ENCODE results near the gene SEPHS1.

Gene SEPHS1

GRCh38 chr10:13347043-13347499 lies 1.0 kb downstream of the SEPHS1 start:
- H3K9ac ChIP-seq (ENCODE audit: low read length), result peak overlapping the region; percentile 98
- H3K4me3 ChIP-seq (ENCODE audit: low read depth, low read length), result peak overlapping the region; percentile 91

GRCh38 chr10:13346283-13347042 lies 1.6 kb downstream of the SEPHS1 start:
- Histone ChIP-seq H3K4me2 (ENCODE audit: low read length) (peak overlapping the region; percentile 85), H4K91ac (ENCODE audit: low read depth, low read length) (peak overlapping the region; percentile 85), H3K4ac (ENCODE audit: low read depth, low read length) (peak overlapping the region; percentile 93), H3K27me3 (ENCODE audit: insufficient read depth, low read length) (peaks cover 16% of the 10 kb centered on the region), H3K4me1 (ENCODE audit: control insufficient read depth in 1 of 2, insufficient read depth in 2 of 2, low read length in 2 of 2) (peaks cover 7 to 11% of the 10 kb centered on the region in 2 experiments), H3K14ac (ENCODE audit: low read length) (peak overlapping the region; percentile 98), H3K4me3 (ENCODE audit: low read depth, low read length) (peak overlapping the region; percentile 91), H3K36me3 (ENCODE audit: control insufficient read depth in 1 of 2, insufficient read depth in 2 of 2, low read length in 2 of 2) (peaks cover 0 to 5% of the 10 kb centered on the region in 2 experiments), H3K9me3 (ENCODE audit: insufficient read depth, low read depth, low read length) (no peaks in the 10 kb centered on the region), H3K23ac (ENCODE audit: low read length) (no peak overlapping the region), H2BK5ac (ENCODE audit: low read depth, low read length, poor library complexity) (no peak overlapping the region), H2BK120ac (ENCODE audit: insufficient read depth, low read length, poor library complexity) (no peak overlapping the region), H3K18ac (ENCODE audit: low read length) (peak overlapping the region; percentile 66), H2AFZ (ENCODE audit: insufficient read depth, low read length, poor library complexity) (peak overlapping the region; percentile 50), H4K12ac (ENCODE audit: low read depth, low read length) (no peak overlapping the region), H3K27ac (ENCODE audit: low read depth, low read length) (no peak overlapping the region), H3K79me2 (ENCODE audit: control insufficient read depth, insufficient read depth, low read length, poor library complexity) (peaks cover 15% of the 10 kb centered on the region), H3K9ac (ENCODE audit: low read length) (peak overlapping the region; percentile 98), H2BK12ac (ENCODE audit: low read length) (no peak overlapping the region), H2AK5ac (ENCODE audit: low read length) (no peak overlapping the region), H4K8ac (ENCODE audit: low read depth, low read length) (peak overlapping the region; percentile 81), H3K79me1 (ENCODE audit: low read length) (peaks cover 12% of the 10 kb centered on the region)
- no CpG with 5 or more reads among the region's 18 CpGs for WGBS (ENCODE audit: extremely low coverage, insufficient coverage, insufficient read length)
- DNase-seq, result peak in 1 of 2 donors; percentile 30

More at GRCh38 chr10:13347043-13347499, 1.0 kb downstream of the SEPHS1 start:
- Histone ChIP-seq H4K8ac (ENCODE audit: low read depth, low read length) (peak overlapping the region; percentile 81), H3K23ac (ENCODE audit: low read length) (no peak overlapping the region), H2BK5ac (ENCODE audit: low read depth, low read length, poor library complexity) (peak overlapping the region; percentile 93), H2BK12ac (ENCODE audit: low read length) (no peak overlapping the region), H3K14ac (ENCODE audit: low read length) (peak overlapping the region; percentile 98), H2AK5ac (ENCODE audit: low read length) (no peak overlapping the region), H2AFZ (ENCODE audit: insufficient read depth, low read length, poor library complexity) (peak overlapping the region; percentile 50), H3K4me2 (ENCODE audit: low read length) (peak overlapping the region; percentile 85), H4K91ac (ENCODE audit: low read depth, low read length) (peak overlapping the region; percentile 85), H3K18ac (ENCODE audit: low read length) (peak overlapping the region; percentile 83), H3K79me1 (ENCODE audit: low read length) (peaks cover 12% of the 10 kb centered on the region), H3K79me2 (ENCODE audit: control insufficient read depth, insufficient read depth, low read length, poor library complexity) (peaks cover 15% of the 10 kb centered on the region), H3K27ac (ENCODE audit: low read depth, low read length) (peak overlapping the region; percentile 88), H3K4ac (ENCODE audit: low read depth, low read length) (peak overlapping the region; percentile 93), H3K9me3 (ENCODE audit: insufficient read depth, low read depth, low read length) (peaks cover 2% of the 10 kb centered on the region), H3K27me3 (ENCODE audit: insufficient read depth, low read length) (peaks cover 20% of the 10 kb centered on the region), H3K36me3 (ENCODE audit: control insufficient read depth in 1 of 2, insufficient read depth in 2 of 2, low read length in 2 of 2) (peaks cover 0 to 5% of the 10 kb centered on the region in 2 experiments), H2BK120ac (ENCODE audit: insufficient read depth, low read length, poor library complexity) (peak overlapping the region; percentile 75), H3K4me1 (ENCODE audit: control insufficient read depth in 1 of 2, insufficient read depth in 2 of 2, low read length in 2 of 2) (peaks cover 7 to 11% of the 10 kb centered on the region in 2 experiments), H4K12ac (ENCODE audit: low read depth, low read length) (peak overlapping the region; percentile 95)
- DNase-seq, result peak in 1 of 2 donors; percentile 47
- WGBS (ENCODE audit: extremely low coverage, insufficient coverage, insufficient read length), result no CpG with 5 or more reads among the region's 47 CpGs

GRCh38 chr10:13340626-13341376 lies 7.3 kb downstream of the SEPHS1 start:
- Histone ChIP-seq H3K79me1 (ENCODE audit: low read length) (no peaks in the 10 kb centered on the region), H3K27ac (ENCODE audit: low read depth, low read length) (no peak overlapping the region), H3K9me3 (ENCODE audit: insufficient read depth, low read depth, low read length) (no peaks in the 10 kb centered on the region), H4K12ac (ENCODE audit: low read depth, low read length) (no peak overlapping the region), H2AK5ac (ENCODE audit: low read length) (no peak overlapping the region), H4K91ac (ENCODE audit: low read depth, low read length) (no peak overlapping the region), H3K27me3 (ENCODE audit: insufficient read depth, low read length) (no peaks in the 10 kb centered on the region), H3K79me2 (ENCODE audit: control insufficient read depth, insufficient read depth, low read length, poor library complexity) (peaks cover 4% of the 10 kb centered on the region), H3K14ac (ENCODE audit: low read length) (no peak overlapping the region), H3K4me1 (ENCODE audit: control insufficient read depth in 1 of 2, insufficient read depth in 2 of 2, low read length in 2 of 2) (no peaks in the 10 kb centered on the region), H3K23ac (ENCODE audit: low read length) (no peak overlapping the region), H2BK5ac (ENCODE audit: low read depth, low read length, poor library complexity) (no peak overlapping the region), H3K36me3 (ENCODE audit: control insufficient read depth in 1 of 2, insufficient read depth in 2 of 2, low read length in 2 of 2) (peaks cover 11 to 26% of the 10 kb centered on the region in 2 experiments), H3K9ac (ENCODE audit: low read length) (no peak overlapping the region), H2BK120ac (ENCODE audit: insufficient read depth, low read length, poor library complexity) (no peak overlapping the region), H3K4me2 (ENCODE audit: low read length) (no peak overlapping the region), H2BK12ac (ENCODE audit: low read length) (no peak overlapping the region), H3K4me3 (ENCODE audit: low read depth, low read length) (no peak overlapping the region), H4K8ac (ENCODE audit: low read depth, low read length) (no peak overlapping the region), H3K4ac (ENCODE audit: low read depth, low read length) (no peak overlapping the region), H3K18ac (ENCODE audit: low read length) (no peak overlapping the region), H2AFZ (ENCODE audit: insufficient read depth, low read length, poor library complexity) (no peak overlapping the region)
- DNase-seq, result no peak
- WGBS (ENCODE audit: extremely low coverage, insufficient coverage, insufficient read length), result no CpG with 5 or more reads among the region's 12 CpGs

GRCh38 chr10:13340068-13340467 lies 8.0 kb downstream of the SEPHS1 start:
- Histone ChIP-seq H3K9me3 (ENCODE audit: insufficient read depth, low read depth, low read length) (no peaks in the 10 kb centered on the region), H3K79me1 (ENCODE audit: low read length) (no peaks in the 10 kb centered on the region), H3K79me2 (ENCODE audit: control insufficient read depth, insufficient read depth, low read length, poor library complexity) (peaks cover 3% of the 10 kb centered on the region), H2AFZ (ENCODE audit: insufficient read depth, low read length, poor library complexity) (no peak overlapping the region), H4K8ac (ENCODE audit: low read depth, low read length) (no peak overlapping the region), H4K91ac (ENCODE audit: low read depth, low read length) (no peak overlapping the region), H2AK5ac (ENCODE audit: low read length) (no peak overlapping the region), H3K4me2 (ENCODE audit: low read length) (no peak overlapping the region), H3K4ac (ENCODE audit: low read depth, low read length) (no peak overlapping the region), H3K18ac (ENCODE audit: low read length) (no peak overlapping the region), H4K12ac (ENCODE audit: low read depth, low read length) (no peak overlapping the region), H2BK12ac (ENCODE audit: low read length) (no peak overlapping the region), H2BK120ac (ENCODE audit: insufficient read depth, low read length, poor library complexity) (no peak overlapping the region), H3K4me3 (ENCODE audit: low read depth, low read length) (no peak overlapping the region), H3K27ac (ENCODE audit: low read depth, low read length) (no peak overlapping the region), H3K27me3 (ENCODE audit: insufficient read depth, low read length) (no peaks in the 10 kb centered on the region), H2BK5ac (ENCODE audit: low read depth, low read length, poor library complexity) (no peak overlapping the region), H3K23ac (ENCODE audit: low read length) (no peak overlapping the region), H3K14ac (ENCODE audit: low read length) (no peak overlapping the region), H3K36me3 (ENCODE audit: control insufficient read depth in 1 of 2, insufficient read depth in 2 of 2, low read length in 2 of 2) (peaks cover 18 to 31% of the 10 kb centered on the region in 2 experiments), H3K4me1 (ENCODE audit: control insufficient read depth in 1 of 2, insufficient read depth in 2 of 2, low read length in 2 of 2) (no peaks in the 10 kb centered on the region), H3K9ac (ENCODE audit: low read length) (no peak overlapping the region)
- DNase-seq, result no peak
- no CpG with 5 or more reads among the region's 9 CpGs for WGBS (ENCODE audit: extremely low coverage, insufficient coverage, insufficient read length)

Measured in trophoblast cell (in vitro differentiated cells and primary cell).